ENCODE measurements around the gene JPH3. TPM values are rescaled to one million over a fixed set of nuclear protein-coding genes. Genes with fewer than 3 reads are reported as not detected.

The JPH3 gene
- total RNA-seq, 1 experiment from 2014 or later = not detected

DNA sequence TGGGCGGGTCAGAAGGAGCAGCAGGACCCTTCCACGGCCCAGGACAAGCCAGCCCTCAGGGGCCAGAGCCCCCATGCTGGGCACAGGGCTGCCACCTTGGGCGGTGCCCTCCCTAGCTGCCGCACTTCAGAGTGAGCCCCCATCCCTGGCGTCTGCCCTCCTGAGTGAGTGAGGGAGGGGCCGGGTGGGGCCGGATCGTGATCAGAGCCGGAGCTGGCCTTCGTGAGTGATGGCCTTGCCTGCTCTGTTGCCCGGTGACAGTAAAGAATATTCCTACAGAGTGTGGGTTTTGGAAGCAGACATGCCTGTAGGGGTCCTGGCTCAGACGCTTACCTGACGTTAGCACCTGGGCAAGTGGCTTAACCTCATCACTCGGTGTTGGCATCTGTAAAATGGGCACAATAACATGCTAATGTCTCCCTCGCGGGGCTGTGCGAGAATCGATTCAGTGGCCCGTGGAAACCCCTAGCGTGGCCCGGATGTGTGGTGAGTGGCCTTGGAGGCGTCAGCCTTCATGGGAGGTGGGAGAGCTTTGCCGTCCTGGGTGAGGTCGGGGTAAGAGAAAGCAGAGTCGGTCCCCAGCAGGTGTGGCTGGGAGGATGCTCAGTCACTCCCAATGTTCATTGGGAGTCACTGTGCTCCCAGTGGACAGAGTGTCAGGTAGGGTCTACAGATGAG, 26.1 kb downstream of the JPH3 start:
- Histone ChIP-seq H3K27ac (no peak overlapping the region), H3K9me3 (ENCODE audit: insufficient read depth, low read depth) (0 out of 2 replicates have a peak, but pooled peaks cover 5% of the 10 kb centered on the region), H3K27me3 (ENCODE audit: insufficient read depth, low read depth) (peaks cover 86% of the 10 kb centered on the region), H3K9me2 (ENCODE audit: insufficient read depth) (no peaks in the 10 kb centered on the region), H3K79me2 (ENCODE audit: low read depth) (no peaks in the 10 kb centered on the region), H3K4me1 (replicated peaks; ENCODE audit: insufficient read depth) (no peaks in the 10 kb centered on the region), H4K20me1 (ENCODE audit: insufficient read depth) (no peaks in the 10 kb centered on the region; the same call in 1 of the 2 replicates), H3F3A (ENCODE audit: insufficient read depth, low read depth) (no peaks in the 10 kb centered on the region; the same call in 1 of the 2 replicates), H2AFZ (no peak overlapping the region), H3K4me3 (no peak overlapping the region), H3K36me3 (ENCODE audit: low read depth) (no peaks in the 10 kb centered on the region), H3K4me2 (no peak overlapping the region)
- TF ChIP-seq, protein P1, sequence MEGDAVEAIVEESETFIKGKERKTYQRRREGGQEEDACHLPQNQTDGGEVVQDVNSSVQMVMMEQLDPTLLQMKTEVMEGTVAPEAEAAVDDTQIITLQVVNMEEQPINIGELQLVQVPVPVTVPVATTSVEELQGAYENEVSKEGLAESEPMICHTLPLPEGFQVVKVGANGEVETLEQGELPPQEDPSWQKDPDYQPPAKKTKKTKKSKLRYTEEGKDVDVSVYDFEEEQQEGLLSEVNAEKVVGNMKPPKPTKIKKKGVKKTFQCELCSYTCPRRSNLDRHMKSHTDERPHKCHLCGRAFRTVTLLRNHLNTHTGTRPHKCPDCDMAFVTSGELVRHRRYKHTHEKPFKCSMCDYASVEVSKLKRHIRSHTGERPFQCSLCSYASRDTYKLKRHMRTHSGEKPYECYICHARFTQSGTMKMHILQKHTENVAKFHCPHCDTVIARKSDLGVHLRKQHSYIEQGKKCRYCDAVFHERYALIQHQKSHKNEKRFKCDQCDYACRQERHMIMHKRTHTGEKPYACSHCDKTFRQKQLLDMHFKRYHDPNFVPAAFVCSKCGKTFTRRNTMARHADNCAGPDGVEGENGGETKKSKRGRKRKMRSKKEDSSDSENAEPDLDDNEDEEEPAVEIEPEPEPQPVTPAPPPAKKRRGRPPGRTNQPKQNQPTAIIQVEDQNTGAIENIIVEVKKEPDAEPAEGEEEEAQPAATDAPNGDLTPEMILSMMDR (conservative IDR thresholded peaks at IDR 0.05) = no peak
- TF ChIP-seq EZH2 (IDR thresholded peaks at IDR 0.05; ENCODE audit: low read depth) = no peak
- intact Hi-C loops (cut with micrococcal nuclease; ENCODE audit: unreplicated experiment) = no loop called here
- no TSS peak for BruUV-seq (replicated peaks)
- DNase-seq = no peak
- ChIA-PET POLR2A (ENCODE audit: unreplicated experiment) (no interaction called here), CTCF (interaction anchor here (0.6 kb wide), 1 partner anchor 55 kb away, joined by 3 read pairs; no protein-coding TSS in a partner anchor)

DNA sequence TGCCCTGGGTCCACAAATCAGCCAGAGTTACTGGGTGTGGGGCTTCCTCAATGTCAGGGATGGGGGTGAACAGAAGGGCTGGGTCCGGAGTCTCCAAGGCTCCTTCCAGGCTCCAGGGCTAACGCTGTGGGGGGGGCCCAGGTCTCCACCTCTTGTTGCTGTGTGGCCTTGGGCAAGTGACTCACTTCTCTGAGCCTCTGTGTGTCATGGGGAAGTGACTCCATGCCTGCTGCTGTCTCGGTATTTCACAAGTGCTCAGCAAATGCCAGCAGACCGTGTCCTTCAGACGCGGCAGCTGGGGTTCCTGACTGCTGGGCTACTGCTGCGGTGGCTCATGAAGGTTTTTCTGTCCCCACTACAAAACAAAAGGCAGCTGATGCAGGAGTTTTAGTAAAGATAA, 26.6 kb downstream of the JPH3 start:
- Histone ChIP-seq H3K27me3 (ENCODE audit: insufficient read depth, low read depth) (peaks cover 85% of the 10 kb centered on the region), H3K9me2 (ENCODE audit: insufficient read depth) (no peaks in the 10 kb centered on the region), H3K4me1 (replicated peaks; ENCODE audit: insufficient read depth) (no peaks in the 10 kb centered on the region), H2AFZ (no peak overlapping the region), H4K20me1 (ENCODE audit: insufficient read depth) (no peaks in the 10 kb centered on the region; the same call in 1 of the 2 replicates), H3K4me2 (no peak overlapping the region), H3K27ac (no peak overlapping the region), H3K4me3 (no peak overlapping the region), H3K9me3 (ENCODE audit: insufficient read depth, low read depth) (0 out of 2 replicates have a peak, but pooled peaks cover 5% of the 10 kb centered on the region), H3F3A (ENCODE audit: insufficient read depth, low read depth) (no peaks in the 10 kb centered on the region), H3K36me3 (ENCODE audit: low read depth) (no peaks in the 10 kb centered on the region), H3K79me2 (ENCODE audit: low read depth) (no peaks in the 10 kb centered on the region)
- intact Hi-C loops (cut with micrococcal nuclease; ENCODE audit: unreplicated experiment) = no loop called here
- TF ChIP-seq, protein P1 (conservative IDR thresholded peaks at IDR 0.05) = no peak
- TF ChIP-seq EZH2 (IDR thresholded peaks at IDR 0.05; ENCODE audit: low read depth) = no peak
- no TSS peak for BruUV-seq (replicated peaks)
- CTCF ChIA-PET = no interaction called here
- peak in 1 of 2 experiments; percentile 56 for DNase-seq
- POLR2A ChIA-PET (ENCODE audit: unreplicated experiment) = no interaction called here

DNA sequence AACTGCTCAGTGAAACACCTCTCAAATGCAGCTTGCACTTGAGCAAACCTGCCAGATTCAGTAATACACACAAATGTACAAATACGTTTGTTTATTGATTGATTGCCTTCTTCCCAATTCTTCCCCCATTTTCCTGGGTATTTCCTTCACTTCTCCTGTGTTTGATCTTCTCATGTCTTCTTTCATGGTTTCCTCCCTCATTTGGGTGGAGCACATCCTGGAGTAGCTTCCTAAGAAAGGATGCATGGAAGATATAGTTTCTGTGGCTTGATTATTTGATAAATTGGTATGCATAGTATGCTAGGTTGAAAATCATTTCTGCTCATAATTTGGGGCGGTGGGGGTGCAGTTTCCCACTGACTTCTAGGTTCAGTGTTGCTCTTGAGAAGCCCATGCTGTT, 28.8 kb downstream of the JPH3 start:
- Histone ChIP-seq H3K36me3 (ENCODE audit: low read depth) (no peaks in the 10 kb centered on the region), H3K79me2 (ENCODE audit: low read depth) (no peaks in the 10 kb centered on the region), H3K9me2 (ENCODE audit: insufficient read depth) (no peaks in the 10 kb centered on the region), H4K20me1 (ENCODE audit: insufficient read depth) (no peaks in the 10 kb centered on the region; the same call in 1 of the 2 replicates), H3K4me1 (replicated peaks; ENCODE audit: insufficient read depth) (no peaks in the 10 kb centered on the region; the same call in 1 of the 2 replicates), H3K9me3 (ENCODE audit: insufficient read depth, low read depth) (0 out of 2 replicates have a peak, but pooled peaks cover 5% of the 10 kb centered on the region), H3K4me2 (no peak overlapping the region), H3F3A (ENCODE audit: insufficient read depth, low read depth) (no peaks in the 10 kb centered on the region), H3K4me3 (no peak overlapping the region), H3K27me3 (ENCODE audit: insufficient read depth, low read depth) (peaks cover 86% of the 10 kb centered on the region), H2AFZ (no peak overlapping the region), H3K27ac (no peak overlapping the region)
- no TSS peak for BruUV-seq (replicated peaks)
- POLR2A ChIA-PET (ENCODE audit: unreplicated experiment) = no interaction called here
- intact Hi-C loops (cut with micrococcal nuclease; ENCODE audit: unreplicated experiment) = no loop called here
- CTCF ChIA-PET = no interaction called here
- no peak for TF ChIP-seq EZH2 (IDR thresholded peaks at IDR 0.05; ENCODE audit: low read depth)
- TF ChIP-seq, protein P1 (conservative IDR thresholded peaks at IDR 0.05) = no peak
- DNase-seq = no peak
